Stimulated activated naive CD8-positive, alpha-beta T cell treated with anti-CD3 and anti-CD28 coated beads, Interleukin-15, amount 100 ng/mL, for 72 hours (primary cell): ENCODE results near the gene SH3BP4.
A peak's percentile ranks its signal among the peaks of the same experiment; 100 is the strongest.

Experiments
- ATAC-seq: fragments of 150-1000 bp; cut with Tn5 transposase; 2 replicates; pipeline ENCODE4 v1.10.0; 2021; ENCODE audit warnings: mild to moderate bottlenecking, moderate library complexity
- DNase-seq, 2 donors: peaks; one replicate each; pipeline ENCODE4 v3.0.0; 2021 to 2022
- H3K27ac Mint-ChIP-seq, 2 donors: one replicate each; pipeline ENCODE4 v1.8.0; 2022; ENCODE audit warnings: mild to moderate bottlenecking in 2 of 2, mixed read lengths in 2 of 2, moderate library complexity in 2 of 2
- H3K27me3 Mint-ChIP-seq: one replicate; pipeline ENCODE4 v1.8.0; 2022; ENCODE audit warnings: mixed read lengths
- H3K4me1 Mint-ChIP-seq: one replicate; pipeline ENCODE4 v1.8.0; 2022; ENCODE audit warnings: mild to moderate bottlenecking, mixed read lengths
- H3K4me3 Mint-ChIP-seq, 2 donors: one replicate each; pipeline ENCODE4 v1.8.0; 2022; ENCODE audit warnings: mild to moderate bottlenecking in 2 of 2, mixed read lengths in 2 of 2, moderate library complexity in 1 of 2
- H3K9me3 Mint-ChIP-seq, 2 donors: one replicate each; pipeline ENCODE4 v1.8.0; 2022; ENCODE audit warnings: mixed read lengths in 2 of 2

The SH3BP4 gene

GRCh38 chr2:235070063-235070706 lies 118.4 kb downstream of the SH3BP4 start:
- no peak overlapping the region for H3K4me3 Mint-ChIP-seq
- DNase-seq = no peak
- H3K27me3 Mint-ChIP-seq = peaks cover 10% of the 10 kb centered on the region
- no peak overlapping the region for H3K27ac Mint-ChIP-seq
- H3K9me3 Mint-ChIP-seq = no peaks in the 10 kb centered on the region
- H3K4me1 Mint-ChIP-seq = no peaks in the 10 kb centered on the region
- no peak for ATAC-seq

- Mint-ChIP-seq H3K9me3 (no peaks in the 10 kb centered on the region), H3K27ac (no peak overlapping the region), H3K4me1 (no peaks in the 10 kb centered on the region), H3K27me3 (peaks cover 10% of the 10 kb centered on the region), H3K4me3 (no peak overlapping the region)
- no peak for DNase-seq
- ATAC-seq = no peak
Observed at GRCh38 chr2:235073868-235074413, 122.1 kb downstream of the SH3BP4 start.

GRCh38 chr2:235077046-235077445 lies 125.2 kb downstream of the SH3BP4 start:
- Mint-ChIP-seq H3K4me1 (no peaks in the 10 kb centered on the region), H3K4me3 (no peak overlapping the region), H3K27ac (no peak overlapping the region), H3K27me3 (no peaks in the 10 kb centered on the region), H3K9me3 (no peaks in the 10 kb centered on the region)
- DNase-seq (no peak), ATAC-seq (no peak)

GRCh38 chr2:235078182-235078581 lies 126.4 kb downstream of the SH3BP4 start:
- no peak overlapping the region for H3K27ac Mint-ChIP-seq
- no peak overlapping the region for H3K4me3 Mint-ChIP-seq
- no peaks in the 10 kb centered on the region for H3K27me3 Mint-ChIP-seq
- DNase-seq (no peak), ATAC-seq (no peak)
- H3K4me1 Mint-ChIP-seq = no peaks in the 10 kb centered on the region
- H3K9me3 Mint-ChIP-seq = no peaks in the 10 kb centered on the region

- Mint-ChIP-seq H3K27me3 (peaks cover under 1% of the 10 kb centered on the region), H3K4me3 (no peak overlapping the region), H3K27ac (no peak overlapping the region), H3K4me1 (no peaks in the 10 kb centered on the region), H3K9me3 (peaks cover 0 to under 1% of the 10 kb centered on the region in 2 donors)
- no peak for ATAC-seq
- DNase-seq = no peak
Observed at GRCh38 chr2:235078914-235079472, 127.2 kb downstream of the SH3BP4 start.

- Mint-ChIP-seq H3K27ac (no peak overlapping the region), H3K4me1 (no peaks in the 10 kb centered on the region), H3K9me3 (peaks cover 0 to 8% of the 10 kb centered on the region in 2 donors), H3K27me3 (peaks cover 7% of the 10 kb centered on the region), H3K4me3 (no peak overlapping the region)
- DNase-seq (no peak), ATAC-seq (no peak)
Observed at GRCh38 chr2:235080101-235080500, 128.3 kb downstream of the SH3BP4 start.

GRCh38 chr2:235082578-235083338 lies 130.9 kb downstream of the SH3BP4 start:
- no peaks in the 10 kb centered on the region for H3K4me1 Mint-ChIP-seq
- H3K27me3 Mint-ChIP-seq = peaks cover 28% of the 10 kb centered on the region
- H3K9me3 Mint-ChIP-seq = peaks cover 0 to 17% of the 10 kb centered on the region in 2 donors
- DNase-seq = no peak
- ATAC-seq = no peak
- H3K27ac Mint-ChIP-seq = no peak overlapping the region
- H3K4me3 Mint-ChIP-seq = no peak overlapping the region

GRCh38 chr2:235083822-235084221 lies 132.0 kb downstream of the SH3BP4 start:
- peaks cover 0 to 17% of the 10 kb centered on the region in 2 donors for H3K9me3 Mint-ChIP-seq
- H3K27ac Mint-ChIP-seq = no peak overlapping the region
- ATAC-seq (no peak), DNase-seq (no peak)
- H3K27me3 Mint-ChIP-seq = peaks cover 38% of the 10 kb centered on the region
- H3K4me3 Mint-ChIP-seq = no peak overlapping the region
- H3K4me1 Mint-ChIP-seq = no peaks in the 10 kb centered on the region

- Mint-ChIP-seq H3K4me3 (no peak overlapping the region), H3K27me3 (peaks cover 38% of the 10 kb centered on the region), H3K4me1 (no peaks in the 10 kb centered on the region), H3K27ac (no peak overlapping the region), H3K9me3 (peaks cover 0 to 17% of the 10 kb centered on the region in 2 donors)
- ATAC-seq = no peak
- DNase-seq = no peak
Observed at GRCh38 chr2:235084424-235084823, 132.6 kb downstream of the SH3BP4 start.

- Mint-ChIP-seq H3K27me3 (peaks cover 38% of the 10 kb centered on the region), H3K9me3 (peaks cover 0 to 17% of the 10 kb centered on the region in 2 donors), H3K27ac (no peak overlapping the region), H3K4me1 (no peaks in the 10 kb centered on the region), H3K4me3 (no peak overlapping the region)
- DNase-seq (no peak), ATAC-seq (no peak)
Observed at GRCh38 chr2:235085476-235085875, 133.7 kb downstream of the SH3BP4 start.

- Mint-ChIP-seq H3K9me3 (peaks cover 0 to 17% of the 10 kb centered on the region in 2 donors), H3K4me1 (no peaks in the 10 kb centered on the region), H3K27me3 (peaks cover 38% of the 10 kb centered on the region), H3K4me3 (no peak overlapping the region), H3K27ac (no peak overlapping the region)
- ATAC-seq (no peak), DNase-seq (no peak)
Observed at GRCh38 chr2:235086481-235087184, 134.8 kb downstream of the SH3BP4 start.

- H3K4me1 Mint-ChIP-seq = no peaks in the 10 kb centered on the region
- ATAC-seq (no peak), DNase-seq (no peak)
- peaks cover 0 to 17% of the 10 kb centered on the region in 2 donors for H3K9me3 Mint-ChIP-seq
- H3K4me3 Mint-ChIP-seq = no peak overlapping the region
- H3K27ac Mint-ChIP-seq = peak overlapping the region in 1 of 2 donors; percentile 83
- H3K27me3 Mint-ChIP-seq = peaks cover 51% of the 10 kb centered on the region
Observed at GRCh38 chr2:235087832-235088495, 136.1 kb downstream of the SH3BP4 start.

- H3K4me3 Mint-ChIP-seq = no peak overlapping the region
- DNase-seq (no peak), ATAC-seq (no peak)
- H3K27me3 Mint-ChIP-seq = peaks cover 51% of the 10 kb centered on the region
- no peak overlapping the region for H3K27ac Mint-ChIP-seq
- no peaks in the 10 kb centered on the region for H3K4me1 Mint-ChIP-seq
- peaks cover 0 to 17% of the 10 kb centered on the region in 2 donors for H3K9me3 Mint-ChIP-seq
Observed at GRCh38 chr2:235088496-235088921, 136.7 kb downstream of the SH3BP4 start.

GRCh38 chr2:235091421-235091820 lies 139.6 kb downstream of the SH3BP4 start:
- Mint-ChIP-seq H3K4me1 (no peaks in the 10 kb centered on the region), H3K9me3 (no peaks in the 10 kb centered on the region), H3K4me3 (no peak overlapping the region), H3K27me3 (peaks cover 39% of the 10 kb centered on the region), H3K27ac (no peak overlapping the region)
- no peak for DNase-seq
- no peak for ATAC-seq

GRCh38 chr2:235091983-235092382 lies 140.2 kb downstream of the SH3BP4 start:
- H3K27me3 Mint-ChIP-seq = peaks cover 38% of the 10 kb centered on the region
- no peaks in the 10 kb centered on the region for H3K4me1 Mint-ChIP-seq
- ATAC-seq (no peak), DNase-seq (no peak)
- no peaks in the 10 kb centered on the region for H3K9me3 Mint-ChIP-seq
- peak overlapping the region in 1 of 2 donors; percentile 61 for H3K27ac Mint-ChIP-seq
- no peak overlapping the region for H3K4me3 Mint-ChIP-seq
